ENCODE results near the gene ACY1. TPM values are rescaled to one million over a fixed set of nuclear protein-coding genes. Genes with fewer than 3 reads are reported as not detected.

Gene ACY1
- total and polyA plus RNA-seq, 2 of the 13 experiments (the other 11 are each of a cell fraction or from before 2014, with no cell fraction given) = 113 to 162 TPM

GRCh38 chr3:51947215-51947900 lies 36.0 kb upstream of the ACY1 start (continued):
- TF ChIP-seq ZGPAT (CRISPR knock-in tag; IDR thresholded peaks at IDR 0.05) = no peak
- no peak for TF ChIP-seq ZNF572 (CRISPR knock-in tag; IDR thresholded peaks at IDR 0.05)

- H3K9me3 ChIP-seq (ENCODE audit: low read length) = no peaks in the 10 kb centered on the region
- 93% methylated on average over 6 of the region's 10 CpGs for WGBS (ENCODE audit: low lambda C conversion rate)
- no peak overlapping the region for H3K4me3 ChIP-seq (replicated peaks in 1 of 3; ENCODE audit: insufficient read depth in 1 of 3, low read depth in 2 of 3, low read length in 3 of 3)
- no peaks in the 10 kb centered on the region for H3K79me2 ChIP-seq (ENCODE audit: insufficient read depth, low read length)
- H3K9ac ChIP-seq (ENCODE audit: insufficient read depth, low read depth, low read length) = no peak overlapping the region
- in situ Hi-C loops (cut with HindIII; ENCODE audit: extremely low pct_ligation_motif_present, low pct_unique_long_range_greater_than_20kb) = no loop called here
- CTCF ChIA-PET (ENCODE audit: low intra/inter-chr PET ratio, low total read pairs) = no interaction called here
- H2AFZ ChIP-seq (ENCODE audit: low read length) = no peak overlapping the region
- BruUV-seq (replicated peaks) = no TSS peak
- peaks cover 26% of the 10 kb centered on the region for H3K4me1 ChIP-seq (ENCODE audit: insufficient read depth, low read length)
- DNase-seq (ENCODE audit: low spot score) (no peak), FAIRE-seq (no peak), ATAC-seq (no peak)
- H3K36me3 ChIP-seq (replicated peaks in 1 of 2; ENCODE audit: control insufficient read depth in 1 of 2, insufficient read depth in 2 of 2, low read length in 2 of 2) = no peaks in the 10 kb centered on the region
- H3K4me2 ChIP-seq (ENCODE audit: low read depth, low read length) = no peak overlapping the region
- intact Hi-C loops (cut with micrococcal nuclease; ENCODE audit: unreplicated experiment) = no loop called here
- POLR2A ChIA-PET = no interaction called here
- no peaks in the 10 kb centered on the region for H4K20me1 ChIP-seq (ENCODE audit: insufficient read depth, low read length)
- H3K27me3 ChIP-seq (ENCODE audit: control insufficient read depth in 1 of 2, insufficient read depth in 2 of 2, low read length in 2 of 2) = no peaks in the 10 kb centered on the region
- no peak overlapping the region for H3K27ac ChIP-seq (ENCODE audit: extremely low read length, insufficient read depth, low read length)
- TF ChIP-seq HNF4G (IDR thresholded peaks at IDR 0.05; ENCODE audit: borderline replicate concordance, low read depth, low read length) (no peak), HNF4G (CRISPR knock-in tag; IDR thresholded peaks at IDR 0.05; ENCODE audit: borderline replicate concordance, low read depth) (no peak), SAFB2 (CRISPR knock-in tag; IDR thresholded peaks at IDR 0.05; ENCODE audit: borderline replicate concordance, low read depth) (no peak), SKIL (CRISPR knock-in tag; IDR thresholded peaks at IDR 0.05; ENCODE audit: borderline replicate concordance) (no peak), ZNF101 (CRISPR knock-in tag; IDR thresholded peaks at IDR 0.05; ENCODE audit: borderline replicate concordance, low read depth) (no peak), ZNF891 (CRISPR knock-in tag; IDR thresholded peaks at IDR 0.05) (no peak), REST (IDR thresholded peaks at IDR 0.05; ENCODE audit: borderline replicate concordance in 1 of 2, low read depth in 1 of 2, low read length in 2 of 2) (no peak), MTA3 (CRISPR knock-in tag; IDR thresholded peaks at IDR 0.05) (no peak), ZNF382 (CRISPR knock-in tag; IDR thresholded peaks at IDR 0.05; ENCODE audit: borderline replicate concordance) (no peak), PLSCR1 (CRISPR knock-in tag; IDR thresholded peaks at IDR 0.05; ENCODE audit: borderline replicate concordance) (no peak)
These were observed 35.2 kb upstream of the ACY1 start for GRCh38 chr3:51948016-51948580.

All from HepG2 (cell line).